ENCODE measurements around the gene LDLR.

LDLR gene

GRCh38 chr19:11089254-11090013 is at the start of gene LDLR:
Gene LDLR (plus strand): TSS chr19:11089463. CDS start chr19:11089549, 86 bp downstream.
- DNase-seq (ENCODE audit: low read depth in 2 of 2, low spot score in 1 of 2): peak; percentile 44 to 64

- no peak for DNase-seq (ENCODE audit: low read depth in 2 of 2, low spot score in 1 of 2)
Observed at GRCh38 chr19:11041194-11041593, 48.1 kb upstream of the LDLR start.

GRCh38 chr19:11041966-11042627 is 47.2 kb upstream of the LDLR start:
- DNase-seq (ENCODE audit: low read depth in 2 of 2, low spot score in 1 of 2): no peak

DNA sequence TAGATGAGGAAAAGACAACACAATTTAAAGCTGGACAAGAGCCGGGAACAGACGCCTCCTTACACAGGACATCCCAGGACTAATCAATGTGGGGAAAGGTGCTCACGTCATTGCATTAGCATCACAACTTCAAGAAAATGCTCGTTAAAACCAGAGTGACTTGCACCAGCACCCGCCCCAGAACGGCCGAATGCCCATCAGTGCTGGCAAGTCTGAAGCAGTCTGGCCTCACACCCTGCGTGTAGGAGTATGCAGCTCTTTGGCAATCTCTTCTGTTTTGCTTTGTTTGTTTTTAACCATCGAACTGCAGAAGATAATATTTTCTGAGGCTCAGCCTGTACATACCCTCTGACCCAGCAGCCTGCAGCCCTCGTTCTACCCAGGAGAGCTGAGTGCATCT is 44.8 kb upstream of the LDLR start:
- no peak for DNase-seq (ENCODE audit: low read depth in 2 of 2, low spot score in 1 of 2)

GRCh38 chr19:11045536-11045935 is 43.7 kb upstream of the LDLR start:
- DNase-seq (ENCODE audit: low read depth in 2 of 2, low spot score in 1 of 2): no peak

DNA sequence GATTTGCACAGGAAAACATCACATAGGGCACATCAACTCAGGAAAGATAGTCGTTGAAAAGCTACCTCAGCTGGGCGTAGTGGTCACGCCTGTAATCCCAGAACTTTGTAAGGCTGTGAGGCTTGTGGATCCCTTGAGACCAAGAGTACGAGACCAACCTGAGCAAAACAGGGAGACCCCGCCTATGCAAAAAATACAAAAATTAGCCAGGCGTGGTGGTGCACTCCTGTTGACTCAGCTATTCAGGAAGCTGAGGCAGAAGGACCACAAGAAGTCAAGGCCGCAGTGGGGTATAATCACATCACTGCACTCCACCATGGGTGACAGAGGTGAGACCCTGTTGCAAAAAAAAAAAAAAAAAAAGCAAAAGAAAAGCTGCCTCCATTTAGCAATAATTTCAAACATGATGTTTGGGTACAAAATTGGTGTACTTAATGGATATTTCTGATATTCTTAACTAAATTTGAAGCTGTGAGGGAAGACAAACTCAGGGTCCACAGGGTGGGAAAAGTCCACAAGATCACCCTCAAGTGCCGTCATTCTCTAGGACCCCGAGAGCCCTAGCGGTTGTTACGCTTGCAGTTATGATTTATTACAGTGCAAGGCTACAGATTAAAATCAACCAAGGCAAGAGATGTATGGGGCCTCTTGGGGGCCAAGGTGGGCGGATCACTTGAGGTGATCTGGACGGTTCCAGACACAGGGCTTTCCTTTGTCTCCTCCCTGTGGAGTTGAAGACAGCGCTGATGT is 42.5 kb upstream of the LDLR start:
- no peak for DNase-seq (ENCODE audit: low read depth in 2 of 2, low spot score in 1 of 2)

GRCh38 chr19:11047866-11048265 is 41.4 kb upstream of the LDLR start:
- no peak for DNase-seq (ENCODE audit: low read depth in 2 of 2, low spot score in 1 of 2)

DNA sequence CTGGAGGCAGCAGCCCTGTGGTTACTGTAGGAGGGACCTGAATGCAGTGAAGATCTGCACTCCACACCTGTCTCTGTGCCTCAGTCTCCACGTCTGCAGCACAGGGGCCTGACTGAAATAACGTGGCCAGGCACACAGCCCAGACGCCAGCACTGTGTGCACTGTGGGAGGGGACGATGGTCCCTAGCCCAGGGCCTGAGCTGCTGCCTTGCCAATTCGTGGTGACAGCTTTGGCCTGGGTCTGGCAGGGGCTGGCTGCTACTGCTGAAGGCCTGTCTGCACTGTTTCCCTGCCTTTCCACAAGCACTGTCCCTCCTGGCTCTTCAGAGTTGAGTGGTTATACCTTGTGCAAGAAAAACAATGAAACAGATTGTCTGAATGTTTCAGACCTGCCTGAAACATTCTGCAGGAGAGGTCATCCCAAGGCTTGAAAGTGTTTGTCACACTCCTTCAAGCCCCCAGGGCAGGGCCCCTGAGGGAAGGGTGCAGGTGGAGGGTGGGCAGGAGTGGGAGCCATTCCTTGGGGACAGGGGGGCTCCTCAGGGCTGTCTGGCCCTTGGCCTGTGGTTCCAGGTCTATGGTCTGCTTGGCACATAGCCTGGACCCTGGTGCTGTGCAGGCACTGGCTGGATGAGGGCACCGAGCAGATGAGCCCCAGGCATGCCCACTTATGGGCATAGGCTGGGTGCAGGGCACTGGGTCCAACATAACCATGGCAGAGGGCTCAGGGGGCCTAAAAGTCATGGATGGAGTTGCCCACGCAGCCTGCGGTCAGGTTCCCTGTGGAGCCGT is 38.7 kb upstream of the LDLR start:
- DNase-seq (ENCODE audit: low read depth in 2 of 2, low spot score in 1 of 2): no peak

DNA sequence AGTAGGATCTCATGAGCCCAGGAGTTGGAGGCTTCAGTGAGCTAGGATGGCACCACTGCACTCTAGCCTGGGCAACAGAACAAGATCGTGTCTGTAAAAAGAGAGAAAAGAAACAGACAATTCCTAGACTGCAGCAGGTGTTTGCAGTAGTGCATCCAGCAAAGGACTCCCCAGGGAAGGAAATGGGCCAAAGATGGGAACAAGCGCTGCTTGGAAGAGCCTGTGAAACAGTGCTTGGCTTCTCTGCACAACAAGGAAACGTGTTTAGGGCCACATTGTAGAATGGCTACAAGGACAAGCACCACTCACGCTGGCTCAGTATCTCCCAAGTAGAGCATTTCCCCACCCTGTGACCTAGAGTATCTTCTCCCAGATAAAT is 35.5 kb upstream of the LDLR start:
- DNase-seq (ENCODE audit: low read depth in 2 of 2, low spot score in 1 of 2): no peak

GRCh38 chr19:11054200-11054599 is 35.1 kb upstream of the LDLR start:
- no peak for DNase-seq (ENCODE audit: low read depth in 2 of 2, low spot score in 1 of 2)

DNA sequence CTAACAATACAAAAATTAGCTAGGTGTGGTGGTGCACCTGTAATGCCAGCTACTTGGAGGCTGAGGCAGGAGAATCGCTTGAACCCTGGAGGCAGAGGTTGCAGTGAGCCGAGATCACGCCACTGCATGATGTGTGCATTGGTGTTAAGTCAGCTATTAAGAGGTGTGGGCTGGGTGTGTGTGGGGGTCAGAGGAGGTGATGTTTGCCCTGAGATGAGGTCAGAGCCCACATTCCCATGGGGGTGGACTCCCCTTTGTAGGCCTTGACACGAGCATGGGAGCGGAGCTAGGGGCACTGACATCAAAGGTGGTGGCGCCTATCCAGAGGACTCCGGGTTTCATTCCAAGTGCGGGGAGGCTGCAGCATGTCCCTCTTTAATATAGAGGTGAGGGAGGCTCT is 34.6 kb upstream of the LDLR start:
- DNase-seq (ENCODE audit: low read depth in 2 of 2, low spot score in 1 of 2): no peak

DNA sequence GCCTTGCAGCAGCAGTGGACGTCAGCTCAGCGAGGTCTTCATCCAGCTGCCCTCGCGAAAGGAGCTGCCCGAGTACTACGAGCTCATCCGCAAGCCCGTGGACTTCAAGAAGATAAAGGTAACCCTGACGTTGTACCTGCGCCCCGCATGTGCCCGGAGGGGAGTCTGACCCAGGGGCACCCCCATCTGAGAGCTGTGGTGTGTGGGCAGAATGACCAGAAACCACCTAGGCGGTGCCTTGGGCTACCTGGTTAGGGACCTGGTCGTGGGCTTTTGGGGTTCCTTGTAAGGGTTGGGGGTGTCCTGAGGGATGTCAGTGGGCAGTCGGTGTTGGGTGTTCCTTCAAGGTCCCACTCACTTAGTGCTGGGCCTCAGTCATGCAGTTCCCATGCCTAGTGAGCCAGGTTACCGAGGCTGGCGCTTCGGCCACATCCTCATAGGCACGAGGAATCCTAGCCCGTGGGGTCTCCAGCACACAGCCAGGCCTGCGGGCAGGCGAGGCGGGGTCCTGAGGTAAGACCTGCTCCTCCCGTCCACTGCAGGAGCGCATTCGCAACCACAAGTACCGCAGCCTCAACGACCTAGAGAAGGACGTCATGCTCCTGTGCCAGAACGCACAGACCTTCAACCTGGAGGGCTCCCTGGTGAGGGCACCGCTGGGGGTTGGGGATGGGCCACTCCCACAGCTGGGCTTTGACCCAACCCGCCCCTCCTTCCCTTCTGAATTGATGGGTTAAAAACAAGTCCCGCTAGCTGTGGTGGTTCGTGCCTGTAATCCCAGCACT is 30.8 kb upstream of the LDLR start:
- no peak for DNase-seq (ENCODE audit: low read depth in 2 of 2, low spot score in 1 of 2)

DNA sequence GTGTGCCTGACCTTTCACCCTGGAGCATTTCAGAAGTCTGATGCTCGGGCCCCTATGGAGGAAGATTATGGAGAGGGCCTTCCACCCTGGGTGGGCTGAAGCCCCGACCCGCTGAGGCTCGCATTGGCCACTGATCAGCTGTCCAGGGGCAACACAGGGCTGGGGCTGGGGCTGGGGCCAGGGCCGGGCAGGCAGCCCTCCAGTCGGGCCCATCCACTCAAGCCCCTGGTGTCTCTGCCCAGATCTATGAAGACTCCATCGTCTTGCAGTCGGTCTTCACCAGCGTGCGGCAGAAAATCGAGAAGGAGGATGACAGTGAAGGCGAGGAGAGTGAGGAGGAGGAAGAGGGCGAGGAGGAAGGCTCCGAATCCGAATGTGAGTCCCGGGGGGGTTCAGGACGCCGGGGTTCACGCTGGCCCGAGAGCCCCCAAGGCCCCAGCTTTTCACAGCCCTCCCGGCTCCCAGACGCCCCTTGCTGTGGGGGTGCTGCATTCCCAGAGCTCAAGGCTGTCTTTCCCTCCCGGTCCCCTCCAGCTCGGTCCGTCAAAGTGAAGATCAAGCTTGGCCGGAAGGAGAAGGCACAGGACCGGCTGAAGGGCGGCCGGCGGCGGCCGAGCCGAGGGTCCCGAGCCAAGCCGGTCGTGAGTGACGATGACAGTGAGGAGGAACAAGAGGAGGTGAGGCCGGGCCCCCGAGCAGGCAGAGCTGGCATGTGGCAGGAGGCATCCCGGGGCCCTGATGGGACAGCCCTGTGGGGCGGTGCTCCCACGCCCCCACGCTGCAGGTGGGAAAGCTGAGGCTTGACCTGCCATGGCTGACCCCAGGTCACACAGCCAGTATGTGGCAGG is 29.5 kb upstream of the LDLR start:
- no peak for DNase-seq (ENCODE audit: low read depth in 2 of 2, low spot score in 1 of 2)

- no peak for DNase-seq (ENCODE audit: low read depth in 2 of 2, low spot score in 1 of 2)
Observed at GRCh38 chr19:11061952-11062351, 27.3 kb upstream of the LDLR start.

DNA sequence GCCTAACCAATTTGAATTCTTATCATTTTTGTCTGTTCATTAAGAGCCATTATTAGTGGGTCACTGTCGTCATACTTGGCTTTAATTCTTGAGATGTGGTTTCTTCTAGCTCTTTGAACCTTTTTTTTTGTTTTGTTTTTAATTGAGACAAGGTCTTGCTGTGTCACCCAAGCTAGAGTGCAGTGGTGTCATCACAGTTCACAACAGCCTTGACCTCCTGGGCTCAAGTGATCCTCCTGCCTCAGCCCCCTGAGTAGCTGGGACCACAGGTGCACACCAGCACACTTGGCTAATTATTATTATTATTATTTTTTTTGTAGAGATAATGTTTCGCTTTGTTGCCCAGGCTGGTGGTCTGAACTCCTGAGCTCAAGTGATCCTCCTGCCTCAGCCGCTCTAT is 25.8 kb upstream of the LDLR start:
- DNase-seq (ENCODE audit: low read depth in 2 of 2, low spot score in 1 of 2): no peak

DNA sequence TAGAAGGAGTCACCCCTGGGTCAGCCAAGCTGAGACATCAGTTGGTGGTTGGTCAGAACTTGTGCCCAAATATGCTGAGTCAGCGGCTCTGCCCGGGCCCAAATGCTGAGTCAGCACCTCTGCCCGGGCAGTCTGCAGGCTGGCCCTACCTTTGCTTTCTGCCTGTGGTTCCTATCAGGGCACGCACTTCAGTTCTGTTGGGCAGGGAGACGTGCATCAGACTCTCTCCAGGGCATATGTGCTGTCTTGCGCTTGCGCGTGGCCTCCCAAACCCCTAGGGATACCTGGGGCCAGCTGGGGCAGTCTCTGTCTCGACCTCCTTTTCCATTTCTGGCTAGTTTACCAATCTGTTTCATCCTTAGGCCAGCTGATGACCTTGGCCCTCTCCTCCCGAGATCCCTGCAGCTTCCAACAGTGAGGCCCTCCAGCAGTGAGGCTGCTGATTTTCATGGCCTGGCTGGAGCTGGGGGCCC is 24.4 kb upstream of the LDLR start:
- no peak for DNase-seq (ENCODE audit: low read depth in 2 of 2, low spot score in 1 of 2)

GRCh38 chr19:11066326-11066725 is 22.9 kb upstream of the LDLR start:
- DNase-seq (ENCODE audit: low read depth in 2 of 2, low spot score in 1 of 2): no peak

DNA sequence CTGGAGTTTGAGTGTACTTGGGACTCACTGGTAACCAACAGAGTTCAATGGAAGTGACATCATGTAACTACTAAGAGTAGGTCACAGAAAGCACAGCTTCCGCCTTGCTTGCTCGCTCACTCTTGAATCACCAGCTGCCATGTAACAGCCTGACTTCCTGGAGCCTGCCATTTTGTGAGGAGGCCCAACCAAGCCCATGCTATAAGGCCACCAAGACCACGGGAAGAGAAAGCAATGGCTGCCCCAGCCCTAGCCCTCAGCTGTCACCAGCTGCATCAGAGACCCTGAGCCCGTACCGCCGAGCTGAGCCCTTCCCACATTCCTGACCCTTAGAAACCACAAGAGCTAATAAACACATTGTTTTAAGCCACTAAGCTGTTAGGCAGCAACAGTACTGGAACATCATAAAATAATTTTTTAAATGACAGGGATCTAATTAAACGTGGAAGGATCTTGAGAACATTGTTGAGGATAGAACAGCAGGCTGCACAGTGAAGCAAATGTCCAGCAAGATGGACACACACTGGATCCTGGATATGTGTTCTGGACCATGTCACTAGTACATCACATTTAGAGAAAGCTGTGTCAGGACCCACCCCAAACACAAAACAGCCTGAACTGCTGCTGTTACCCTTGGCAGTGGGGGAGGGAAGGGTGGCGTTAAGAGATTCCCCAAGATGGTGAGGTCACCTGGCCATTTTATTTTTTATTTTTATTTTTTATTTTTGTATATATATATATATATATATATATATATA is 21.7 kb upstream of the LDLR start:
- no peak for DNase-seq (ENCODE audit: low read depth in 2 of 2, low spot score in 1 of 2)

- DNase-seq (ENCODE audit: low read depth in 2 of 2, low spot score in 1 of 2): no peak
Observed at GRCh38 chr19:11069561-11069960, 19.7 kb upstream of the LDLR start.

Measured in stimulated activated CD8-positive, alpha-beta memory T cell treated with anti-CD3 and anti-CD28 coated beads, Interleukin-4, amount 100 ng/mL, for 4 hours (primary cell).